K562 (cell line): ENCODE measurements around the gene GCDH. TPM values are rescaled to one million over a fixed set of nuclear protein-coding genes. Genes with fewer than 3 reads are reported as not detected.

Experiments used
- CEBPB ChIP-seq: fragments of 450-650 bp; IDR thresholded peaks from 2 replicates; pipeline ENCODE4 v1.6.1; 2016; ENCODE audit warnings: missing genetic modification characterization, missing compliant biosample characterization
- CHD1 ChIP-seq: fragments of 200-600 bp; sonication (generic); IDR thresholded peaks from one replicate; pipeline ENCODE4 v1.6.1; 2012; ENCODE audit warnings: mild to moderate bottlenecking, moderate library complexity, low read length, inconsistent platforms
- DACH1 ChIP-seq: fragments of 450-650 bp; IDR thresholded peaks from 2 replicates; pipeline ENCODE4 v1.6.1; 2018; ENCODE audit not compliant: partially characterized antibody
- DIDO1 ChIP-seq: fragments of 450-650 bp; IDR thresholded peaks from 2 replicates; pipeline ENCODE4 v1.6.1; 2016; ENCODE audit warnings: low read depth, missing biosample characterization, missing genetic modification characterization
- E2F5 ChIP-seq: sonication (generic); formaldehyde crosslinking; IDR thresholded peaks from 2 replicates; pipeline ENCODE4 v1.8.0; 2022; ENCODE audit warnings: mild to moderate bottlenecking, missing genetic modification reagents
- EHMT2 ChIP-seq: fragments of 450-650 bp; IDR thresholded peaks from 2 replicates; pipeline ENCODE4 v1.6.1; 2018; ENCODE audit warnings: antibody characterized with exemption
- ETV5 ChIP-seq: sonication (generic); formaldehyde crosslinking; IDR thresholded peaks from 2 replicates; pipeline ENCODE4 v1.4.0; 2020; ENCODE audit warnings: low read depth, mild to moderate bottlenecking, missing genetic modification reagents
- GTF2F1 ChIP-seq: IDR thresholded peaks from 2 replicates; pipeline ENCODE4 v1.6.1; 2011; ENCODE audit warnings: low read depth, low read length, improper control_type of control experiment
- KLF16 ChIP-seq: IDR thresholded peaks from 2 replicates; pipeline ENCODE4 v1.6.1; 2016; ENCODE audit warnings: antibody characterized with exemption
- MEIS2 ChIP-seq: fragments of 450-650 bp; IDR thresholded peaks from 2 replicates; pipeline ENCODE4 v1.6.1; 2014; ENCODE audit warnings: mild to moderate bottlenecking; ENCODE audit not compliant: partially characterized antibody
- NR2C1 ChIP-seq, 2 experiments: fragments of 450-650 bp; IDR thresholded peaks; 2 replicates each; pipeline ENCODE4 v1.6.1; 2017; ENCODE audit warnings: mild to moderate bottlenecking in 2 of 2, antibody characterized with exemption in 1 of 2, inconsistent platforms in 1 of 2, missing compliant biosample characterization in 1 of 2, missing genetic modification characterization in 1 of 2
- NR2C2 ChIP-seq, 2 experiments: fragments of 200-800 bp in 1 of 2; sonication (Bioruptor generic) in 1 of 2; sonication (generic) in 1 of 2; formaldehyde crosslinking in 1 of 2; IDR thresholded peaks; 2 replicates each; pipeline versions ENCODE4 v1.6.1 to v1.8.0; 2016 to 2022; ENCODE audit warnings: mild to moderate bottlenecking in 1 of 2, missing compliant biosample characterization in 1 of 2, missing genetic modification characterization in 1 of 2, missing genetic modification reagents in 1 of 2
- PYGO2 ChIP-seq: fragments of 450-650 bp; IDR thresholded peaks from 2 replicates; pipeline ENCODE4 v1.6.1; 2016; ENCODE audit warnings: mild to moderate bottlenecking, missing genetic modification characterization, moderate library complexity, missing compliant biosample characterization
- RCOR1 ChIP-seq, 2 experiments: IDR thresholded peaks; 2 replicates each; pipeline ENCODE4 v1.6.1; 2012; ENCODE audit warnings: low read depth in 2 of 2, low read length in 2 of 2, borderline replicate concordance in 1 of 2, improper control_type of control experiment in 1 of 2
- SMAD4 ChIP-seq: fragments of 250-450 bp; sonication (Bioruptor Pico); conservative IDR thresholded peaks from 2 replicates; pipeline ENCODE4 v1.8.0; 2021; ENCODE audit warnings: inconsistent platforms, mild to moderate bottlenecking, moderate library complexity
- SOX6 ChIP-seq: fragments of 450-650 bp; IDR thresholded peaks from 2 replicates; pipeline ENCODE4 v1.6.1; 2014; ENCODE audit warnings: mild to moderate bottlenecking
- SREBF2 ChIP-seq: sonication (generic); formaldehyde crosslinking; IDR thresholded peaks from 2 replicates; pipeline ENCODE4 v1.4.0; 2020; ENCODE audit warnings: mild to moderate bottlenecking, missing genetic modification reagents
- TCFL5 ChIP-seq: fragments of 250-450 bp; sonication (Bioruptor Pico); conservative IDR thresholded peaks from 2 replicates; pipeline ENCODE4 v1.6.1; 2021; ENCODE audit warnings: mild to moderate bottlenecking, moderate library complexity, matching md5 sums
- U2AF2 ChIP-seq: fragments of 200-400 bp; formaldehyde crosslinking; optimal IDR thresholded peaks from 2 replicates; pipeline ENCODE3; 2017; ENCODE audit warnings: low read depth, mild to moderate bottlenecking, low read length
- ZNF133 ChIP-seq: fragments of 250-450 bp; sonication (Bioruptor Pico); IDR thresholded peaks from 2 replicates; pipeline ENCODE4 v1.4.0; 2020; ENCODE audit warnings: mild to moderate bottlenecking
- ZNF280A ChIP-seq: fragments of 450-650 bp; IDR thresholded peaks from 2 replicates; pipeline ENCODE4 v1.6.1; 2018; ENCODE audit warnings: mild to moderate bottlenecking, low read depth; ENCODE audit not compliant: partially characterized antibody
- ZNF280B ChIP-seq: fragments of 250-450 bp; sonication (Bioruptor Pico); IDR thresholded peaks from 2 replicates; pipeline ENCODE4 v1.5.1; 2021; ENCODE audit warnings: mild to moderate bottlenecking
- ZNF583 ChIP-seq: fragments of 250-450 bp; sonication (Bioruptor Pico); IDR thresholded peaks from 2 replicates; pipeline ENCODE4 v1.4.0; 2020
- polyA plus RNA-seq, 8 experiments: library from polyadenylated mRNA; depleted of rRNA in 4 of 8; stranded (reverse) in 5 of 8; unstranded in 3 of 8; fragments of >200 nt; fragmentation: Nextera tagmentation in 2 of 8; fragmentation: Illumina TruSeq in 1 of 8; extraction: Ambion mirVana in 2 of 8; extraction: Trizol in 1 of 8; gene quantifications; 2 replicates each; pipeline versions ENCODE4 v1.2.1 to v1.2.3, GENCODE V29; 2011 to 2014; ENCODE audit warnings: inconsistent platforms in 1 of 8, missing spikeins in 1 of 8
- total RNA-seq, 7 experiments: library from RNA; depleted of rRNA in 6 of 7; stranded (reverse); fragments of >200 nt in 6 of 7; fragmentation: Illumina TruSeq in 2 of 7; extraction: Trizol in 2 of 7; gene quantifications; 2 replicates each; pipeline versions ENCODE4 v1.2.1 to v1.2.3, GENCODE V29; 2011 to 2021; ENCODE audit warnings: low replicate concordance in 1 of 7

Gene GCDH
- total and polyA plus RNA-seq, 9 of the 15 experiments (the other 6 are each of a cell fraction or from before 2014, with no cell fraction given) = 2.9 to 50.8 (median 19.1) TPM

- TF ChIP-seq NR2C2 (CRISPR knock-in tag; IDR thresholded peaks at IDR 0.05) (no peak; the same call in 1 of the 2 replicates), NR2C2 (tag; IDR thresholded peaks at IDR 0.05) (peak; percentile 94), DIDO1 (tag) (peak; percentile 79; the same call in 1 of the 2 replicates), TCFL5 (CRISPR knock-in tag) (no peak), CHD1 (no peak), MEIS2 (no peak), SREBF2 (no peak), EHMT2 (no peak), ZNF280A (no peak), ZNF280B (no peak), U2AF2 (no peak), E2F5 (CRISPR knock-in tag) (peak; percentile 57; the same call in 1 of the 2 replicates), SMAD4 (no peak; the same call in 1 of the 2 replicates), GTF2F1 (no peak), NR2C1 (IDR thresholded peaks at IDR 0.05) (peak; percentile 90), NR2C1 (tag; IDR thresholded peaks at IDR 0.05) (peak; percentile 94), KLF16 (no peak), PYGO2 (tag) (no peak), ZNF583 (CRISPR knock-in tag) (no peak), DACH1 (no peak), CEBPB (tag) (no peak), RCOR1 (IDR thresholded peaks at IDR 0.05; ENCODE audit: borderline replicate concordance in 1 of 2, low read depth in 2 of 2, low read length in 2 of 2) (0 out of 4 replicates have a peak, but pooled peaks of 1 of the 2 experiments have one; percentile 2), ETV5 (CRISPR knock-in tag) (peak; percentile 15; the same call in 1 of the 2 replicates), SOX6 (0 out of 2 replicates have a peak, but pooled peaks have one; percentile 7), ZNF133 (CRISPR knock-in tag) (no peak)
Measured at GRCh38 chr19:12933287-12934072, 42.5 kb downstream of the GCDH start, which contains the start of gene FARSA (continued).
